H9 (cell line): ENCODE results near the gene TEX2. TPM values are rescaled to one million over a fixed set of nuclear protein-coding genes. Genes with fewer than 3 reads are reported as not detected.

Experiments used
- DNase-seq: peaks from one replicate; pipeline ENCODE4 v3.0.0-alpha.2; 2017
- H2AFZ ChIP-seq: one replicate; pipeline ENCODE4 v1.6.1; 2013; ENCODE audit warnings: mild to moderate bottlenecking, low read length, control low read depth, moderate library complexity
- H2AK5ac ChIP-seq: 2 replicates; pipeline ENCODE4 v1.6.1; 2013; ENCODE audit warnings: low read length, control low read depth, mixed read lengths; ENCODE audit not compliant: insufficient read length
- H2BK120ac ChIP-seq: one replicate; pipeline ENCODE4 v1.6.1; 2013; ENCODE audit warnings: low read depth, mild to moderate bottlenecking, low read length, control low read depth, inconsistent platforms; ENCODE audit not compliant: poor library complexity, severe bottlenecking
- H2BK12ac ChIP-seq: 2 replicates; pipeline ENCODE4 v1.6.1; 2013; ENCODE audit warnings: low read length, control low read depth, mixed read lengths, low read depth; ENCODE audit not compliant: insufficient read length
- H2BK15ac ChIP-seq: 2 replicates; pipeline ENCODE4 v1.6.1; 2013; ENCODE audit warnings: low read depth, low read length, control low read depth
- H2BK20ac ChIP-seq: one replicate; pipeline ENCODE4 v1.6.1; 2013; ENCODE audit warnings: low read depth, mild to moderate bottlenecking, low read length, control low read depth, inconsistent platforms; ENCODE audit not compliant: poor library complexity, severe bottlenecking
- H2BK5ac ChIP-seq: 2 replicates; pipeline ENCODE4 v1.6.1; 2013; ENCODE audit warnings: low read length, control low read depth, mixed read lengths; ENCODE audit not compliant: insufficient read length
- H3K14ac ChIP-seq: 2 replicates; pipeline ENCODE4 v1.6.1; 2013; ENCODE audit warnings: low read length, control low read depth; ENCODE audit not compliant: insufficient read depth
- H3K18ac ChIP-seq: 2 replicates; pipeline ENCODE4 v1.6.1; 2013; ENCODE audit warnings: low read depth, mild to moderate bottlenecking, mixed read lengths, low read length, control low read depth; ENCODE audit not compliant: insufficient read length
- H3K23ac ChIP-seq: 2 replicates; pipeline ENCODE4 v1.6.1; 2013; ENCODE audit warnings: low read length, control low read depth, mixed read lengths, low read depth; ENCODE audit not compliant: insufficient read length
- H3K23me2 ChIP-seq: 2 replicates; pipeline ENCODE4 v1.6.1; 2013; ENCODE audit warnings: low read depth, mild to moderate bottlenecking, mixed read lengths, low read length, control low read depth; ENCODE audit not compliant: insufficient read length, poor library complexity, severe bottlenecking
- H3K27ac ChIP-seq: 2 replicates; pipeline ENCODE4 v1.5.1; 2013; ENCODE audit warnings: low read length, control low read depth, mixed read lengths, low read depth; ENCODE audit not compliant: insufficient read length
- H3K27me3 ChIP-seq: 2 replicates; pipeline ENCODE4 v1.6.1; 2013; ENCODE audit warnings: low read length, control low read depth, inconsistent platforms; ENCODE audit not compliant: insufficient read depth
- H3K4ac ChIP-seq: 2 replicates; pipeline ENCODE4 v1.6.1; 2013; ENCODE audit warnings: low read depth, mild to moderate bottlenecking, control low read depth, inconsistent platforms, low read length, moderate library complexity
- H3K4me1 ChIP-seq: 2 replicates; pipeline ENCODE4 v1.6.1; 2013; ENCODE audit warnings: low read length, control low read depth, inconsistent platforms; ENCODE audit not compliant: insufficient read depth
- H3K4me2 ChIP-seq: 2 replicates; pipeline ENCODE4 v1.6.1; 2013; ENCODE audit warnings: low read length, control low read depth, mixed read lengths; ENCODE audit not compliant: insufficient read length, insufficient read depth
- H3K56ac ChIP-seq: 2 replicates; pipeline ENCODE4 v1.6.1; 2013; ENCODE audit warnings: low read depth, mild to moderate bottlenecking, mixed read lengths, low read length, control low read depth; ENCODE audit not compliant: insufficient read length
- H3K79me1 ChIP-seq: 2 replicates; pipeline ENCODE4 v1.6.1; 2013; ENCODE audit warnings: low read depth, mild to moderate bottlenecking, moderate library complexity, low read length, control low read depth, inconsistent platforms; ENCODE audit not compliant: insufficient read depth, poor library complexity, severe bottlenecking
- H3K79me2 ChIP-seq: 2 replicates; pipeline ENCODE4 v1.6.1; 2013; ENCODE audit warnings: low read length, control low read depth, inconsistent platforms; ENCODE audit not compliant: insufficient read depth
- H3K9ac ChIP-seq: 2 replicates; pipeline ENCODE4 v1.6.1; 2013; ENCODE audit warnings: low read length, control low read depth, mixed read lengths; ENCODE audit not compliant: insufficient read length; ENCODE audit errors: extremely low read depth
- H3K9me3 ChIP-seq: one replicate; pipeline ENCODE4 v1.6.1; 2013; ENCODE audit warnings: low read depth, low read length, inconsistent platforms; ENCODE audit not compliant: control insufficient read depth
- H3T11ph ChIP-seq: one replicate; pipeline ENCODE4 v1.6.1; 2013; ENCODE audit warnings: mild to moderate bottlenecking, low read length, control low read depth, inconsistent platforms
- H4K20me1 ChIP-seq: one replicate; pipeline ENCODE4 v1.6.1; 2013; ENCODE audit not compliant: control insufficient read depth, insufficient read length, insufficient read depth
- H4K5ac ChIP-seq: 2 replicates; pipeline ENCODE4 v1.6.1; 2013; ENCODE audit warnings: low read depth, mild to moderate bottlenecking, mixed read lengths, low read length, control low read depth; ENCODE audit not compliant: insufficient read length
- H4K8ac ChIP-seq: replicated peaks from 2 replicates; pipeline ENCODE4 v1.6.1; 2013; ENCODE audit warnings: low read length, control low read depth, mixed read lengths, low read depth; ENCODE audit not compliant: insufficient read length
- H4K91ac ChIP-seq: 2 replicates; pipeline ENCODE4 v1.6.1; 2013; ENCODE audit warnings: low read depth, mild to moderate bottlenecking, moderate library complexity, mixed read lengths, low read length, control low read depth; ENCODE audit not compliant: insufficient read length
- H3K27ac Mint-ChIP-seq, 3 experiments: 2 replicates in 2 of 3; 3 replicates in 1 of 3; pipeline ENCODE4 v1.8.0; 2020 to 2021; ENCODE audit warnings: mixed read lengths in 3 of 3, mild to moderate bottlenecking in 1 of 3, moderate library complexity in 1 of 3
- H3K27me3 Mint-ChIP-seq: 2 replicates; pipeline ENCODE4 v1.8.0; 2021; ENCODE audit warnings: low read depth, mild to moderate bottlenecking, moderate library complexity, mixed read lengths
- H3K36me3 Mint-ChIP-seq, 3 experiments: 2 replicates in 2 of 3; 3 replicates in 1 of 3; pipeline ENCODE4 v1.8.0; 2020 to 2021; ENCODE audit warnings: low read depth in 3 of 3, mixed read lengths in 3 of 3; ENCODE audit not compliant: insufficient read depth in 1 of 3
- H3K4me1 Mint-ChIP-seq, 2 experiments: 2 replicates each; pipeline ENCODE4 v1.8.0; 2020; ENCODE audit warnings: mixed read lengths in 2 of 2
- H3K4me3 Mint-ChIP-seq, 2 experiments: 2 replicates in 1 of 2; 3 replicates in 1 of 2; pipeline ENCODE4 v1.8.0; 2020 to 2021; ENCODE audit warnings: mild to moderate bottlenecking in 2 of 2, mixed read lengths in 2 of 2, moderate library complexity in 1 of 2
- H3K9me3 Mint-ChIP-seq, 2 experiments: 2 replicates in 1 of 2; 3 replicates in 1 of 2; pipeline ENCODE4 v1.8.0; 2020; ENCODE audit warnings: mild to moderate bottlenecking in 2 of 2, mixed read lengths in 2 of 2, moderate library complexity in 1 of 2
- CTCF ChIP-seq: fragments of 200-600 bp; sonication (generic); conservative IDR thresholded peaks from 3 replicates; pipeline ENCODE4 v1.8.0; 2021; ENCODE audit warnings: antibody characterized with exemption, mild to moderate bottlenecking
- WGBS: extraction: QIAGEN DNeasy Blood & Tissue Kit; methylation state at CpG from one replicate; pipeline ENCODE4 v1.1.7; 2013; ENCODE audit warnings: missing lambda C conversion rate, low lambda C conversion rate, mixed read lengths; ENCODE audit not compliant: insufficient read length; ENCODE audit errors: extremely low coverage; 5-methylcytosine and 5-hydroxymethylcytosine counted together
- total RNA-seq: library from RNA; stranded (reverse); gene quantifications from 2 replicates; pipeline ENCODE4 v1.2.1, GENCODE V29; 2021

Gene TEX2
- total RNA-seq, 1 experiment from 2014 or later: 12.2 TPM

DNA sequence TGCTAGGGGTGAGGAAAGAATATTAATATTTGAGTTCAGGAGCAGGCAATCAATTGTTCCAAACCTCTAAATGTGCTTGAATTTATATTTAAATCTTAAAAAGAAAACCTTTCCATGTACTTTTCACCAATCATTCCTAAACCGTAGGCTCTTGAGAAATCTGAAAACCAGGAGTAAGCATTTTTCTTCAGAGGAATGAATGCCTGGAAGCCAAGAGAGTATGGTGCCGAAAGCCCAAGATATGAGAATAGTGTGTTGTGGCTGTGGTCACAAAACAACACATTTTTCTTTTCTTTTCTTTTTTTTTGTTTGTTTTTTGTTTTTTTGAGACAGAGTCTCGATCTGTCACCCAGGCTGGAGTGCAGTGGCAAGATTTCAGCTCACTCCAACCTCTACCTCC is 37.6 kb downstream of the TEX2 start:
- no peak overlapping the region for H3K4me3 Mint-ChIP-seq
- no peaks in the 10 kb centered on the region for H3K4me1 ChIP-seq
- H2BK15ac ChIP-seq: no peak overlapping the region
- H3K18ac ChIP-seq: no peak overlapping the region
- H4K5ac ChIP-seq: no peak overlapping the region
- H3K27ac ChIP-seq: no peak overlapping the region
- H4K91ac ChIP-seq: no peak overlapping the region
- H4K20me1 ChIP-seq: no peaks in the 10 kb centered on the region
- TF ChIP-seq CTCF: no peak
- no peak overlapping the region for H2BK12ac ChIP-seq
- no peak for DNase-seq
- no peak overlapping the region for H2AK5ac ChIP-seq
- no peaks in the 10 kb centered on the region for H3K79me2 ChIP-seq
- H3K4me2 ChIP-seq: no peak overlapping the region
- no peak overlapping the region for H3K14ac ChIP-seq
- no peaks in the 10 kb centered on the region for H3K79me1 ChIP-seq
- no peak overlapping the region for H3K56ac ChIP-seq
- no peak overlapping the region for H3K9ac ChIP-seq
- no peak overlapping the region for H2BK5ac ChIP-seq
- H3K27ac Mint-ChIP-seq: no peak overlapping the region
- H3K27me3 Mint-ChIP-seq: no peaks in the 10 kb centered on the region
- no peak overlapping the region for H2BK20ac ChIP-seq
- H3K4me1 Mint-ChIP-seq: peaks cover 15% of the 10 kb centered on the region in 2 experiments
- H4K8ac ChIP-seq: no peak overlapping the region
- H3K23me2 ChIP-seq: no peaks in the 10 kb centered on the region
- WGBS: no CpG with 5 or more reads among the region's 3 CpGs
- no peaks in the 10 kb centered on the region for H3K9me3 ChIP-seq
- H3K36me3 Mint-ChIP-seq: no peaks in the 10 kb centered on the region; a peak in 1 of 7 replicates
- H3K4ac ChIP-seq: no peak overlapping the region
- H2AFZ ChIP-seq: no peak overlapping the region
- H3K27me3 ChIP-seq: no peaks in the 10 kb centered on the region
- no peak overlapping the region for H3T11ph ChIP-seq
- no peak overlapping the region for H2BK120ac ChIP-seq
- no peaks in the 10 kb centered on the region for H3K9me3 Mint-ChIP-seq
- H3K23ac ChIP-seq: no peak overlapping the region
